T-helper 2 cell (primary cell): Measurements from ENCODE around the gene MAPK10.

Experiments used
- DNase-seq, 5 experiments: peaks; one replicate each; pipeline versions ENCODE4 v3.0.0 to v3.0.0-alpha.2; 2012 to 2022
- total RNA-seq, 2 donors: gene quantifications; one replicate each; lab custom pipeline; 2026; lab: John Stamatoyannopoulos, UW

MAPK10 gene
- 0 to 0.13 reads per million in 2 donors for total RNA-seq

DNA sequence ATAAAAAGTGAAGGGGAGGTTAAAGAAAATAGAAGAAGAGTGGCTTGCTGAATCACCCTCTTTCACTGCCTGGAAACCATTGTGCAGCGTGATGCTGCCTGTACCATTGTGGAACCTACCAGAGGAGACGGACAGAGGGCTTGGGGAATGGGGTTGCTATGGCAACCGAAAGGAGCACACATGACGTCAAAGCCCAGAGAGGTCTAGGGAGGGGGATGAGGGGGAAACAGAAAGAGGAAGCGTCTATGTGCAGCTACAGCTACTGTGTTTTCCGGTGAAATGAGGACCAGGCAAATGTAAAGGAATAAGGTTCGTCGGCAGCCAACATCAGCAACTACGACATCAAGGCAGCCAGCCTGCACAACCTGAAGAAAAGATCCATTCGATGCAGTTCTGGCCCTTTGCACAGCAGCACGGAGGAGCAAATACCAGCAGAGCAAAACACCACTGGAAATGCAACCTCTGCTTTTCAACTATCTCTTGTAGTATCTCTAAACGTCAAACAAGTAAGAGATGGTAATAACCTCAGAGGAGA is at the start of gene MAPK10:
MAPK10 (minus strand) TSS at position 110 of the 535 bp plus-strand sequence.
- peak in 2 of 5 experiments; percentile 13 to 95 for DNase-seq

DNA sequence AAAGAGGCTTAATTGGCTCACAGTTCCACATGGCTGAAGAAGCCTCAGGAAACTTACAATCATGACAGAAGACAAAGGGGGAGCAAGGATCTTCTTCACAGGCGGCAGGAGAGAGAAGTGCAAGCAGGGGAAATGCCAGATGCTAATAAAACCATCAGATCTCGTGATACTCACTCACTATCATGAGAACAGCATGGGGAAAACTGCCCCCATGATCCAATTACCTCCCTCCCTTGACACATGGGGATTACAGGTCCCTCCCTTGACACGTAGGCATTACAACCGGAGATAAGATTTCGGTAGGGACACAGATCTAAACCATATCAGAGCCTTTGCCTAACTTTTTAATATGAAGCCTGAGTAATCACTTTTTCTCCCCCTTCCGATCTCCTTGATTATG is 43.7 kb upstream of the MAPK10 start:
- DNase-seq = no peak

DNA sequence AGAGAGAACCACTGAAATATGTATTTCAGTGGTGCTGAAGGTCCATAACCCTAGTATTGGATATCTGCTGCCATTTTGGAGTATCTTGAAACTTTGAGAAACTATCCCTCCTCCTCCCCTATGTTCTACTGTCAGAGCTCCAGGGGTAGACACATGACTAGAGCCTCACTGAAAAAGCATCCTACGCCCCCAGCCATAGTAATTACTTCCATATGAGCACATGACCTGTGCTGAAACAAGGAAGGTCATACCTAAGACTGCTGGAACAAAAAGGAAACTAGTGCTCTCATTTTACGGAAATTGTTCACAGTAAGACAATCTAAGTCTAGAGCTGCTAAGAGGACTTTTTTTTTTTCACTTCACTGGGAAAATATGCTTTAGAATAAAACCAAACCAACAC is 42.0 kb upstream of the MAPK10 start:
- DNase-seq = no peak

DNA sequence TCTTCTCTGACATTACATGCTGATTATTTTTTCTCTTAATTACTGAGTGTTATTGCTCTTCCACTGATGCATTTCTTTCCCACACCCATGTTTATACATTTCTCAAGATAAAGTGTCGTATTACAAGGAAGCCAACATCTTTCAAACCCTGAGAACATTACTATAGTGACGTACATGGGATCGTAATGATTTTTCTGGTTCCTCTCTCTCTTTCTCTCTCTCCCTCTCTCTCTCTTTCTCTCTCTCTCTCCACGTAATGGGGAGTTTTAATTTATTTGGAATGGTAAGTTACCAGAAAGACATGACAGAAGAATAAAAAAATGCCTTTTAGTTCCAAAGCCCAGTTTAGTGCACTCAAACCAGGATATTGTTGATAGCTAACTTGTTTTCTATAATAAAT is 40.4 kb upstream of the MAPK10 start:
- no peak for DNase-seq

DNA sequence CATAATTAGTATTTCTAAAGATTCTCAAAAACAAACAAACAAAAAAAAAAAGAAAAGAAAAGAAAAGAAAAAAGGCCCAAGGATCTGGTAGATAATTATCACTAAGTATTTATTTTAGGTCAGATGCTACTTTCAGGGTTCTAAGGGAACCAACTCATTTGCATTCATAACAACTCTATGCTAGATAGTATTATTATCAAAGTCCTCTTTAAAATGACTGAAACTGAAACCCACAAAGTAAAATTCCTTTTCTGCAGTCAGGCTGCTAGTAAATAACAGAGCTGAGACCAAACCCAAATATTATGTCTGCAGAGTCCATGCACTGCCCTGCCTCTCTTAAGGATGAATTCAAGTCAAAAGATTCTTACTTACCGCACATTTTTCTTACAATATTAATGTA is 38.3 kb upstream of the MAPK10 start:
- DNase-seq = no peak

DNA sequence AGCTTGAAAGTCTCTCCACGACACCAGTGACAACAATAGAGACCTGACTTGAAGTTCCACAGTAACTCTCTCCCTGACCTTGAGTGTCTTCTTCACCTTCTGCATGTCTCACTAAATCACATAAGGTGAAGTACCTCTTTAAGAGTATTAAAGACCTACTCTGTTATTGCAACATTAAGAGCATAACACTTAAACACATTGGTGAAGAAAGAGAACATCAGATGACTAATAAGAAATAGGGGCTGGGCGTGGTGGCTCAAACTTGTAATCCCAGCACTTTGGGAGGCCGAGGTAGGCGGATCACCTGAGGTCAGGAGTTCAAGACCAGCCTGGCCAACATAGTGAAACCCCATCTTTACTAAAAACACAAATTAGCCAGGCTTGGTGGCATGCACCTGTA is 33.9 kb upstream of the MAPK10 start:
- no peak for DNase-seq

DNA sequence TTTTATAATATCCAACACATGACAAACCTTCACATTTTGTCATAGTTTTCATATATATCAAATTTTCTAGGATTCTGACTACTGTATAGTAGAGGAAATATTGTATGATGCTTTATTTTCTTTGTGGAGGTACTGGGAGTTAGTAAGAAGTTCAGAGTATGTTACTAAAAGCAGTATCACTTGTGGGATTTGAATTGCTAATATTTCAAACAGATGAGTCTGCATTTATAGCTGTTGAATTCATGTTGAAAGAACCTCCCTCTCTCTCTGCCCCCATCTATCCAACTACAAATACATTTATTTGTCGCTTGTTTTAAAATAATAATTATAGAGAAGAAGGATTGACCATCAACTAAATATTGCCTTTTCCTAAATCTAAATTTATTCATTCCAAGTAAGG is 29.8 kb upstream of the MAPK10 start:
- DNase-seq = no peak

DNA sequence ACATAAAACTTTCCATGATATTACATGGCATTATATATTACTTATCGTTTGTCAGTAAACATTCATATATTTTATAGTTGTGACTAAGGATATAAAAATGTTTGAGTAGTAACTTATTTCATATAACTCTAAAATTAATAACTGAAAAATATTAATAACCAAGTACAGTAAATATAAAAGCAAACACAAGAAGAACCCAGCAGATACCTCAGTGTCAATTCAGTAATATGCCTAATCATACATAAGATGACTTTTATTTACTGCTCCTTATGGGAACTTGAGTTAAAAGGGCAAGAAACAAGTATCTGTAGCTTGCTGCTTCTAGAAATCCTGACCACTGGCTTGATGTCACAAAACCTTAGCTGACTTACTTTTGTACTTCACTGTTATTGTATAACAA is 28.4 kb upstream of the MAPK10 start:
- no peak for DNase-seq

DNA sequence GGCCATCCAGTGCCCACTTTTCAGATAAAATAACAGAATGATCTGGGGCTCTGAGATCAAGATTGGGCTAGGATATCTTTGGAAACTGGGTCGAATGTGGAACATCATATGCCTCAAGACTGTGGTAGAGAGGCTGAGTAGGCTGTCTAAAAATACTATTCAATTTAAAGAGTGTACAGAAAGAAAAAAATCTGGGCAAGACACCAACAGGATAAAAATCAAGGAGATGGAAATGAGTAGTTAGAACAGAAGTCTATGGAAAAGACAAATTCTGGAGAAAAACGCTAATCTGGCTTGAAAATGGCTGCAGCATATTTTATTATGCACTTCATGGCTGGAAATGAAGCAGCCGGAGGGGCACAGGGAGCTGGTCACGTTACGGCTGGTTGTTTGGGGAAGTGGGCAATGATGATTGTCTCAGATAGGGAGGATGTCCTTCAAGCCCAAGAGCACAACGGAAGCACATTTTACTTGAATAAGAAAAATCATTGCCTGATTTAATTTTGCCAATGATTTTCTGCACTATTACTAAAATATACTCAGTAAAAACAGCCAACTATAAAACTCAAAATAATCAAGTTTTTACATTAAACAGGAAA is 27.1 kb upstream of the MAPK10 start:
- DNase-seq = no peak

DNA sequence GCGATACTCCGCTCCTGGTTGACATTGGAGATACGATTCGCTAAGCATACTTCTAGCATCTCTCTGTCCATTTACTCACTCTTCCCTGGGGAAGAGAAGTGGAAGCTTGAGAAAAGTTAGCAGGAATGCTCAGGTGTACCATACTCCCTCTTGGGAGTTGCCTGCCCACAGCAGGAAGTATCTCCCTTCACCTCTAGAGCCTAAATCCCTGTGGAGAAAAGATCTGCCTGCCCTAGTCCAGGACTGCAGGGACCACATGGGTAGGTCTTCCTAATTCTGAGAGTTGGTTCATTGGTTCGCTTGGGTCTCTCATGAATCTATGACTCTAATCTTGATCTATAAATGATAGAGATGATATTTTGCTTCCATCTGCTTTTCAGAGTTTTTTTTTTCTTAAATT is 26.3 kb upstream of the MAPK10 start:
- DNase-seq = no peak

DNA sequence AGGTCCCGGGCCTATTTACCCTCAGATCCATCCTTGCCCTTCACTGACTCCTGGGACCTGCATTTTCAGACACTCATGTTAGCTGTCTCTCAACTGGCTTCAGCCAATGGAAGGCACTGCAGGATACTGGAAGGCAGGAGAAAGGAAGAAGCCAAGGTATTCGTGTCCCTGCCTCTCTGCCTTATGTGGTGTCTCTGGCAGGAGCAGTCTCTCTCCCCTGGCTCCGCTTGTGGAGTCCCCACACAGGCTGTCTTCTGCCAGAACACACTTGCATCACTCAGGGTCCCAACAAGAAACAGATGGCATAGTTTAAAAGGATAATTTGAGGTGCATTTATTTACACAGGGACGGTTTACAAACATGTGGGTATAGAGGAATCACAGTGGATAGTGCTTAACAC is 21.6 kb upstream of the MAPK10 start:
- no peak for DNase-seq

DNA sequence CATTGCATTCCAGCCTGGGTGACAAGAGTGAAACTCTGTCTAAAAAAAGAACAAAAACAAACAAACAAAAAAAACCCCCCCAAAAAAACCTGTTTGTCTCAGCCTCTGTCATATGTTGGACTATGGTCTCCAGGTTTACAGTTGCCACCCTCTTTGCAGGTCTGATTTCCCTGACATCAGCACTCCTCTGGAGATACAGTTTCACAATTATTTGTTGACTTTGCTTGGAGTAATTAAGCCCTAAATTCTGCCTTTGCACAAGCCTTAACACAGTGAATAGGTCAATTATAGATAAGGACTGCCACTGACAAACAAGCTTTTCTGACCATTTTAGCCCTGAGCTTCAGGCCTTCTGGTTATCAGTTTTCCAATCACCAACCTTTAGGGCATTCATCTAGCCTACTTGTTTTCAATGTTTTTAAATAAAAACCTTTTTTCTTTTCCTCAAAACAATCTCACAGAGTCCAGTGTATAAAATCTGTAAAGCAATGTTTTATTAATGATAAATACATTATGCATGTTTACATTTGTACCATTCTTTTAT is 20.4 kb upstream of the MAPK10 start:
- no peak for DNase-seq

DNA sequence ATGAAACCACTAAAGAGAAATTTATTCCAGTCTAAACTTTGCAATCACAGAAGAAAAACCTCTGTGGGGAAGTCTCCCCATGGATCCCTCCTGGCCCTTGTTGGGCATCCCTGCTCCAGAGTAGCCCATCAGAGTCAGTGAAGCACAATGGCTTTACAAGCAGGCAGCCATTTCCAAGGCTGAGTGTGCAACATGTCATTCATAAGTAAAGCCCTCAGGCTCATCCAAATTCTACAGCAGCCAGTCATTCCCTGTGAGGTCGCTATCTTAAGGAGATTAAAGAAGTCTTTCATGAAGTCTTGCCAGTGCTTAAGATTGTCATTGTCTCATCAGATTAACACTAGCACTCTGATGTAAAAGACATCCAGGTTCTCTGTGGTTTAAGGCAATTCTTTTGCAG is 17.0 kb upstream of the MAPK10 start:
- no peak for DNase-seq

DNA sequence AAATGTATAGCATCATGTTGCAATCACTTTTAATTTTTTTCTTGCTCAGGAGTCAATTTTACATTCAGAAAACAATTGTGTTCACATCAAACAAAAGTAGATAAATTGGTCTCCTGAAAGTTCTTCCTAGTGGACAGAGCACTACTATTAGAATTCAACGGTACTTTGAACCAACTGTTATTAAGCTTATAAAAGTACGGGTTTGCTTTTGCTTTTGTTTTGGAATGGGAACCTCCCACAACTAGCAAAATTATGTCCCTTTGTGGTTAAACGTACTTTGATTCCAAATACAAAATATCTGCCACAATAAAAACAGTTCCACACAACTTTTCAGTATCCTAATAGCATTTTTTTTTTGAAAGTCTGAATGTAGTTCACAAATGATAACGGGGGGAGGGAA is 8.6 kb upstream of the MAPK10 start:
- no peak for DNase-seq

DNA sequence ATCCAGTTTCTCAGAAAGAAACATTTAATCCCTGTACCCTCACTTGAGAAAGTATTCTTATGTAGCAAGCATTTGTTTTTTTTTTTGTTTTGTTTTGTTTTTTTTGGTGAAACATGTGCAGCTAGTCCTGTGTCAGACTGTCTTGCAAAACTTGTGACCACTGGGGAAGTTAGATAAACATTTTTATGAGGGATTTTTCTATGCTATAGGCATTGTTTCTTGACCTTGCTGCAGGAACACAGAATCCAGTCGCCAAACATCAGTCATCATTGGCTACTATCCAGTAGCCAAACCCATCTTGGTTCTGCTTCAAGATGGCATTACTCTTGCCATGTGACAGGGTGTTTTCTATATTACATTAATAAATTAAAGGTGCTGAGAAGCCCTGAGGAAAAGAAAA is 7.7 kb upstream of the MAPK10 start:
- DNase-seq = no peak

DNA sequence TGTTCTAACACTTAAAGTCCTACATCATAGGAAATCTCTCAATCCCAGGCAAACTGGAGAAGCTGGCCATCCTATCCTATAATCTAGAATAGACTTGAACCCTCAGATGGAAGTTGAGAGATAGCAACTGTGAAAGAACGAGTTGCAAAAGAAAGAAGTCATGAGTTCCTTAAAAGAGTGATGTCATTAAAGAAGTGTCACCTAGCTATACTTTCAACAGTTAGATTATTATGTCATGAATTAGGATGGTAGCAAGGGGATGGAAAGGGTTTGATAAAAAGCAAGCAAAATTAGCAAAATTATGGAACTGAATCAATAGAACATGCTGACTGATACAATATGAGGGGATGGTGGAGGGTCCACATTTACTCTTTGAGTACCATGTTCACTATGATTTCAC is 7.1 kb upstream of the MAPK10 start:
- no peak for DNase-seq

DNA sequence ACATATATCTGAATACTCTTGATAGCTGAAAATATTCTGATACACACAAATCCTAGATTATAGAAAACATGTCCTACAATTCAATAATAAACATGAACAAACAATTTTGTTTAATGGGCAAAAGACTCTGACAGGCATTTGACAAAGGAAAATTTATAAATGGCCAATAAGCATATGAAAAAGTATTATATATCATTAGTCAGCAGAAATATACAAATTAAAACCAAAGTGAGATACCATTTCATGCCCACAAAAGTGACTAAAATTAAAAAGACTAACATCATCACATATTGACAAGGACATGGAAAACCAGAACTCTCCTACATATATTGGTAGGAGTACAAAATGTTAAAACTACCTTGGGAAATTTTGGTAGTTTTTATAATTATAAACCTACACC is 2.7 kb upstream of the MAPK10 start:
- DNase-seq = no peak

DNA sequence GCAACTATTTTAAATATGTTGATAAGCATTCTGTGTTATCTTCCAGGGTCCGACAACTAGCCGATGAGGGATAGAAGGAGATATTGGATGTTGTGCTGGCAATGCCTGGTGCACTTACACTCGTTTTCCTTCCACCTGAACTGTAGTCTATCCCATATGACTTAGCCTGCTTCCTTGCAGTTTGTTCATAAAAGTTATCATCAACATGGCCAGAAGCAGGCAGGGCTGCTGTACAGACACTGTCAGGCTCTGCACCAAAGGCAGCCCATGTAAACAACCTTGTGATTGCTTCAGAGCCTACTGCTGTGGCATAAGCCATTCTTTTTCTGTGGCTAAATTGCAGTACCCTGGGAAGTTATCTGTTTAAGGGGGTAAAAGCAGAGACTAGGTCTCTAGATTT is 1.6 kb downstream of the MAPK10 start:
- DNase-seq = peak in 1 of 5 experiments; percentile 3

DNA sequence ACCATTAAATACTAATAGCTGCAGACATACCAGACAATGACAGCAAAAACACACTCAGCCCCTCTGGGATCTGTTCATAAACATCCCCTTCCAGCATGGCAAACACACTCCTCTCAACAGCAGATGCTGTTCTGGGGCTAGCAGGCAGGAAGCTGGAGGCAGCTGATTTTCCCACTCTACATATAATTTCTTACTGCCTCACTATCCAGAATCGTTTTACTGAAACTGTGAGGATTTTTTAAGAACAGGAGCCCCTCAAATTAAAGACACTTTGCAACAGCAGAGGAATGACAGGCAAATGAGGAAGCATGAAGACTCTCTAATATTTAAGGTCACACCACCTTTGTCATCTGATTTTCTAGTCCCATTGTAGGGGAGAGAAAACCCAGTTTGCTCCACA is 2.2 kb downstream of the MAPK10 start:
- no peak for DNase-seq

DNA sequence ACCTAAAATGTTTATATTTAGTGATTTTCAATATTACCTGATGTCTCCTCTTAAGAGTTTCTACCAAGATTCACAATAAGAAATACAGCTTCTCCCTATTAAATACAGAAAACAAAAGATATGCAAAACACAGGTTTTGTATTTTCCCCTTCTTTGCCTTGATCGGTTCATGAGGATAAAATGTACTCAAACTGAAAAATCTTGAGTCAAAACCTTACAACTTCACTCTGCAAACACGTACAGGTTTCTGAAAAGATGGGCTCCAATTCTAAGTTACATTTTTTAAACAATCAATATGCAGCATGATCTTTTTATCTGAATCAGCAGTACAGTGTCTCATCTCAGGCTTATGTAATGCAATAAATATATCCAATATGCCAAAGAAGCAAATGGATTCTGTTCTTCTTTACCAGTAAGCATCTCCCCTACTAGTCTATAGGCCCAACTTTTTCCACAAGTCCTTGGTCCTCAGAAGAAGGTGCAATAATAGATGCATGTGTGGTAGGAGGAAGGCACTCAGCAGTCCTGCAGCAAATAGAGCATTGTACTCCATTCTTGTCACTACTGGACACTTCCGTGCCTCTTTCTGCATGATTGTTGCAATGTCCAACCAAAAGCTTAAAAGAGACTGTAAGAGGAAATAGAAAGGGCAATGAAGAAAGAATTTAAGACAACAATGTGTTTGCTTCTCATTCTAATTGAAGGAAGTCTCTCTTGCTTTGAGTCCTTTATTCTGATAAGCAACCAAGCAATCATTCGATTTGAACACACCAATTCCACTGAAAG is 3.2 kb downstream of the MAPK10 start:
- DNase-seq = peak in 1 of 5 experiments; percentile 49

DNA sequence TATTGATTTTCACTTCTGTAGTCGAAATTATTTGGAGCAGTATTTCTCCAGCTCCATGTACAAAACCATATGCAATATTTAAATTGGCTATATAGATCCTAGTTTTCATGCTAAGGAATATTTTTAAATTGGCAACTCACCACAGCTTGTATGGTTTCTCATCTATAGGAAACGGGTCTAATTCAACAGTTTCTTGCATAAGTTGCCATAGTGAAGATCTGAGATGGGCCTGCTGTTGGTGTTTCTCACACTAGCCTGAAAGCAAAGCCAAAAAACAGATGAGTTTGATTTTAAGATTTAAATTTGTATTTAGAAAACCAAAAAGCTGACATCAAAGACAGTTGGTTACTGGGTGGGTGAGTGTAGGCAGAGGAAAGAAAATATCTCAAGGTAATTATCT is 5.5 kb downstream of the MAPK10 start:
- no peak for DNase-seq

DNA sequence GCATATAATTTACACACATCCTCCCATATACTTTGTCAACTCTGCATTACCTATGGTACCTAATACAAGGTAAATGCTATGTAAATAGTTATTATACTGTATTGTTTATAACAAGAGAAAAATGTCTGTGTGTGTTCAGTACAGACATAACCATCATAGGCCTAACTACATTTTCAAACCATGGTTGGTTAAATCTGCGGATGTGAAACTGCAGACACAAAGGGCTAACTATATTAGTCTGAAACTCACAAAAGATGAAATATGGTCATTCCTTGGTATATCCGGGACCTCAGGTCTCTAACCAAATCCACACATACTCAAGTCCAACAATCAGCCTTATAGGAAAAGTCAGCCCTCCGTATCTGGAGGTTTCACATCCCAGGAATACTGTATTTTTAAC is 13.5 kb downstream of the MAPK10 start:
- no peak for DNase-seq

DNA sequence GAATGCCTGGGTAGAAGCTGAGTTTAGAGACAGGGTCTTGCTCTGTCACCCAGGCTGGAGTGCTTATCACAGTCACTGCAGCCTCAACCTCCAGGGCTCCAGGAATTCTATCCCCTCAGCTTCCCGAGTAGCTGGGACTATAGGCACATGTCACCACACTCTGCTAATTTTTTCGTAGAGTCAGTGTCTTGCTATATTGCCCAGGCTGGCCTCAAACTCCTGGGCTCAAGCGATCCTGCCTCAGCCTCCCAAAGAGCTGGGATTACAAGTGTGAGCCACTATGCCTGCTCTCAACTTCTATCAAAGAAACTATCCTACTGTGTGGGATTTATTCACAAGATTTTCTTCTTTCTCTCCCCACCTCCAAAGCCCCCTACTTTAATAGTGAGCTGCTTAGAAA is 15.7 kb downstream of the MAPK10 start:
- DNase-seq = no peak

DNA sequence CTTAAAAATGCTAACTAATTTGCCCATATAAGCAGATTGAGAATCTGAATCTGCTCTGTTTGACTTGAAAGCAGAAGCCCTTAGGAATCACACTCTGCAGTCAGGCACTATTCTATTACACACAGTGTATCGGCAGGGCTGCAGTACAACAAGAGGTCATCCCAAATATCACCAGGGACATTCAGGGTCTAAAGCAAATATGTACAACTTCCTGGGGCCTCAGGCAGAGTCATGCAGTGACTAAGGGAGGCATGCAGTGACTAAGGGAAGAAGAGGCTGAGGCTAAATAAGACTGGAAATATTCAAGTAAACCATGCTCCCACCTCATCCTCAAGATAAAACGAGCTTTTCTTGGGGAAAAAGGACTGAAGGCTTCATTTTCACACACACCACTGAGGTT is 20.9 kb downstream of the MAPK10 start:
- no peak for DNase-seq
